Muscle of arm (tissue), 14 donors: Measurements from ENCODE around the gene MTHFSD. TPM values are rescaled to one million over a fixed set of nuclear protein-coding genes. Genes with fewer than 3 reads are reported as not detected.
"Not testable (repeated sequence)": the region's sequence is repeated elsewhere in the genome, so short reads cannot be mapped to it uniquely, and the experiment has no call there.

Source experiments
- DNase-seq: peaks from one replicate; pipeline ENCODE4 v3.0.0-alpha.2; 2013
- long read RNA-seq, 11 donors: transcript quantifications; one replicate each; lab custom pipeline, GENCODE V29; 2026
- polyA plus RNA-seq, 12 donors: library from polyadenylated mRNA; unstranded; fragments of 120-200 nt; gene quantifications; one replicate each; pipeline ENCODE4 v1.2.1, GENCODE V29; 2013; ENCODE audit not compliant: insufficient read length in 12 of 12

Gene MTHFSD, protein sequence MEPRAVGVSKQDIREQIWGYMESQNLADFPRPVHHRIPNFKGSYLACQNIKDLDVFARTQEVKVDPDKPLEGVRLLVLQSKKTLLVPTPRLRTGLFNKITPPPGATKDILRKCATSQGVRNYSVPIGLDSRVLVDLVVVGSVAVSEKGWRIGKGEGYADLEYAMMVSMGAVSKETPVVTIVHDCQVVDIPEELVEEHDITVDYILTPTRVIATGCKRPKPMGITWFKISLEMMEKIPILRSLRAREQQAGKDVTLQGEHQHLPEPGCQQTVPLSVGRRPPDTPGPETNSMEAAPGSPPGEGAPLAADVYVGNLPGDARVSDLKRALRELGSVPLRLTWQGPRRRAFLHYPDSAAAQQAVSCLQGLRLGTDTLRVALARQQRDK
- 10 to 100 TPM in 10 of 12 donors, not detected in 2; 11.1 to 21.2 (median 13.1) TPM for polyA plus RNA-seq
- long read RNA-seq, donor 1, transcript MTHFSD-219 (1 exons, 3,623 nt): major isoform, 23 of 23 reads
- long read RNA-seq, donor 1, partial matches to known transcripts: 0 of 23 reads
- long read RNA-seq, donor 1, other reads (novel, unspliced or antisense): 0 of 23 reads
- long read RNA-seq, donor 2, transcript MTHFSD-219 (1 exons, 3,623 nt): major isoform, 6 of 9 reads
- long read RNA-seq, donor 2, partial matches to known transcripts: 0 of 9 reads
- long read RNA-seq, donor 2, other reads (novel, unspliced or antisense): 0 of 9 reads
- long read RNA-seq, donor 3, transcript MTHFSD-219 (1 exons, 3,623 nt): major isoform, 5 of 7 reads
- long read RNA-seq, donor 3, partial matches to known transcripts: 0 of 7 reads
- long read RNA-seq, donor 3, other reads (novel, unspliced or antisense): 0 of 7 reads
- long read RNA-seq, donor 4, transcript MTHFSD-219 (1 exons, 3,623 nt): major isoform, 8 of 8 reads
- long read RNA-seq, donor 4, partial matches to known transcripts: 0 of 8 reads
- long read RNA-seq, donor 4, other reads (novel, unspliced or antisense): 0 of 8 reads
- long read RNA-seq, donor 5, transcript MTHFSD-219 (1 exons, 3,623 nt): major isoform, 5 of 9 reads
- long read RNA-seq, donor 5, partial matches to known transcripts: 0 of 9 reads
- long read RNA-seq, donor 5, other reads (novel, unspliced or antisense): 0 of 9 reads
- long read RNA-seq, donor 6, transcript MTHFSD-219 (1 exons, 3,623 nt): major isoform, 5 of 6 reads
- long read RNA-seq, donor 6, partial matches to known transcripts: 0 of 6 reads
- long read RNA-seq, donor 6, other reads (novel, unspliced or antisense): 0 of 6 reads
- long read RNA-seq, donor 7, transcript MTHFSD-219 (1 exons, 3,623 nt): major isoform, 6 of 6 reads
- long read RNA-seq, donor 7, partial matches to known transcripts: 0 of 6 reads
- long read RNA-seq, donor 7, other reads (novel, unspliced or antisense): 0 of 6 reads
- long read RNA-seq, donor 8, transcript MTHFSD-219 (1 exons, 3,623 nt): major isoform, 16 of 18 reads
- long read RNA-seq, donor 8, partial matches to known transcripts: 0 of 18 reads
- long read RNA-seq, donor 8, other reads (novel, unspliced or antisense): 0 of 18 reads
- long read RNA-seq, donor 9, transcript MTHFSD-219 (1 exons, 3,623 nt): major isoform, 9 of 10 reads
- long read RNA-seq, donor 9, partial matches to known transcripts: 0 of 10 reads
- long read RNA-seq, donor 9, other reads (novel, unspliced or antisense): 0 of 10 reads
- long read RNA-seq, donor 10, transcript MTHFSD-219 (1 exons, 3,623 nt): major isoform, 8 of 11 reads
- long read RNA-seq, donor 10, partial matches to known transcripts: 0 of 11 reads
- long read RNA-seq, donor 10, other reads (novel, unspliced or antisense): 0 of 11 reads
- long read RNA-seq, donor 11, transcript MTHFSD-219 (1 exons, 3,623 nt): major isoform, 8 of 15 reads
- long read RNA-seq, donor 11, partial matches to known transcripts: 0 of 15 reads
- long read RNA-seq, donor 11, other reads (novel, unspliced or antisense): 0 of 15 reads

DNA sequence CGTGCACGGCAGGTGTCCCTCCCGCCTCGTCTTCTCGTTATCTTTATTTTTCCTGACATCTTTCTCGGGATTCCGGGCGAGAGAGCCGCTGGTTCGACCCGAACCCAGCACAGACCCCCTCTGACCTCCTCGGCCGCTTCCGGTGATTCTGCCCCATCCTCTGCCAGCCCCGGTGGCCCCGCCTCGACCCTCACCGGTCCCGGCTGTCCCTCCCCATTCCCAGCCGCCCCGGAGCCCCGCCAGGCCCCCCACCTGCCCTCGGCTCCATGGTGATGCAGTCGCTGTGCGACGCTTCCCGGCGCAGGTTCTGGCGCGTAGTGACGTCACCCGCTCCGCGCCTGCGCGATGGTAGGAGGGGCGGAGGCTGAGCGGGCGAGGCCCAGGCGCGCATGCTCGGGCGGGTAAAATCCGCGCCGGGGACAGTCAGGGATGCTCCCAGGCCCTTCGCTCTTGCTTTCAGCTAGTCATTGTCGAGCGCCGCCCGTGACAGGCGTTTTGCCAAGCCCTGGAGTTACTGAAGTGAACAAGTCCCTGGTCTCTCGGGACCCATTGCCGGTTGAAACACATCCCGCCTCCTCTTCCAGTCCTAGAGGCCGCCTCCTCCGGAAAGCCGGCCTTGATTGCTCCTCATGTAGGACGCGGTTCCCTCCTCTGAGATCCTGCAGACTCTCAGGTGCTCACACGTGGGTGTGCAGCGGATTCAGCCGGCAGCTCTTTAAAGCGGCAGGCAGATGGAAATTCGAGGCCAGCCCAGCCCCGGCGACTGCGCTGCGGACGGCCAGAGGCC is at the start of gene MTHFSD:
TSS of gene MTHFSD (minus strand) at position 319 of the 787 bp plus-strand sequence. CDS start at position 268, 51 bp downstream.
- DNase-seq: peak; percentile 97

DNA sequence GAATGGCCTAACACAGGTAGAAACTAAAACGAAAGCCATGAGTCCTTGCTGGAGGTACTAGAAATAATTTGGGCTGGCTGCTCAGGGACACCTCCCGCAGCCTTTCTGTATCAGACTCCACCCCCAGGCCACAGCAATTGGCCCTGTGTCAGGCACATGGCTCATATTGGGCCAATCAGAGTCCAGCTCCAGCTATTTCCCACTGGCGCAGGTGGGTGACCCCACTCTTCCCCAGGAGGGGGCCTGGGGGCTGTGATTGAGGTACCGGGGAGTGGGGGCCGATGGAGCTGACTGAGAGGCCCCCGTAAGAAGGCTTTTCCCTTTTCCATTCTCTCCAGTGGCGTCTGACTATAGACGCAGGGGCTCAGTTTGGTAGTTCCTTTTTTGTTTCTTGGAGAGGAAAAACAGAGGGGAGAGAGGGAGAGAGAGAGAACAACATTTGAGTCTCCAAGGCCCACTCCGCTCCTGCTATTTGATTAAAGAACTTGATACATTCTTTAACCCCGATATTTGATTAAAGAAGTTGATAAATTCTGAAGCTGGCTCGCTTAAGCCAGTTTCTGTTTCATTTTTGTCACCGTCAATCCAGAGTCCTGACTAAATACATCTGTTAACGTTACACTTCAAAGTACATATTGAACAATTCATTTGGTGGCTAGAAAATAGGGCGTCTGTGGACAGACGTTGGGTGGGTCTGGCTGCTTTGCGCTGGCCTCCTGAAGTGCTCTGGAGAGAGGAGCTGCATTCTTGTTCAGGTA is 49.6 kb upstream of the MTHFSD start:
- no peak for DNase-seq

DNA sequence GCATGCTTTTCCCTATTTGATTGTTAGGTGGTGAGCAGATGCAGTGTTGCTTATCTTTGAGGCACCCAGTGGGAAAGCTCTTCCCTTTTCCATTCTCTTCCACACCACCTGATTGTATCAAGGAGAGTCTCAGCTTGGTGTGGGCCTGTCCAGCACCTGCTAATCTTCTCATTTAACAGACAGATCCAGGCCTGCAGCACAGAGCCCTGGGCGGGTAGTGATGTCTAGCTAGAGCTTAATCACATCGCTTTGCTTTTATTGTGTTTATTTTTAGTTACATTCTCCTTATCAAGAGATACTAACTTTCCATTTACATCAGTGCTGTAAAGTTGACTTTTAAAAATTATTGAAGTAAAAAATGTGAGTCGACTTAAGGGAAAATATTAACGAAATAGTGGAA is 47.5 kb upstream of the MTHFSD start:
- DNase-seq: no peak

DNA sequence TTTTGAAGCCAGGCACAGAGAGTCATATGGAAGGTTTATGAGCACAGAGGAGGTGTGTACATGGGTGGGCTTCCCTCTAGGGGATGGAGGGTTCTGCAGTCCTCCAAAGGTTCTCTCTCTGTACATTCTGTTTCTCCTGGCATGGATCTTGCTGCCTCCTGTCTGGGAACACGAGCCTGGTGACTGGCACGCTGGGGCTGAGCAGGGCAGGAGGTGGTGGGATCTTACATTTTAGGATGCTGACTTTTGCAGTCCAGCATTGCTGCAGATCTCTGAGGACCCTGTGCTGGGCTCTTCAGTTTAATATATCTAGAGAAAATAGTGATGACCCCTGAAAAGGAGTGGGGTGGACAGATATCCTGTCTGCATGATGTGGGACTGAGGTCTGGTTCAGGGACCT is 46.3 kb upstream of the MTHFSD start:
- no peak for DNase-seq

DNA sequence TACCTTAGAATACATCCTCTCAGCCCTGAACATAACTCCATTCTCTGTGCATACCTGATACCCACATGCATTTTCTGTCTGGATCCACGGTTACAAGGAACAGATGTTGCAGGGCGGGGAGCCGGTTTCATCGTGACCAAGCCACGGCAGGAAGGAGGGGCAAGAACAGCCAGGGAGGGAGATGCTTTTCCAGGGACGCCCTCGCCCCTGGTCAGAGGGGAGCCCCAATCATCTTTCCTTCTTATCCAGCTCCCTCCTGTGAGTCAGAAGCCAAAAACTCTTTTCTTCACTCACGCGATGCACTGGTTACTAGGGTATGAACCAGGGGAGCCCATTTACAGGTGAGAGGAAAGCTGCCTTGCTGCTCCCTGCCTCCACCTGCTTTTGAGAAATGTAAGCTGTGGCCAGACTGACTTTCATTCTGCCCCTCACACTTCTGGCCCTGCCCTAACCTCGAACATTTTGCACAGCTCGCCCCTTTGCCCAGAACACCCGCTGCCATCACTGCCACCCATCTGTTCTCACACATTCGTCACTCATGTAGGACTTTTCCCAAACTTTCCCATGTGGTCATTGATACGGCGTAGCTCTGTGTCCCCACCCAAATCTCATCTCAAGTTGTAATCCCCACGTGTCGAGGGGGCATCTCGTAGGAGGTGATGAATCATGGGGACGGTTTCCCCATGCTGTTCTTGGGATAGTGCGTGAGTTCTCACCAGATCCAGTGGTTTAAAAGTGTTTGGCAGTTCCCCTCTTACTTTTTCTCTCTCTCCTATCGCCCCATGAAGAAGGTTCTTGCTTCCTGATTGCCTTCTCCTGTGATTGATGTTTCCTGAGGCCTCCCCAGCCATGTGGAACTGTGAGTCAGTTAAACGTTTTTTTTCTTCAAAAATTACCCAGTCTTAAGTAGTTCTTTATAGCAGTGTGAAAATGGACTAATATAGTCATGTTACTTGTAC is 43.9 kb upstream of the MTHFSD start:
- DNase-seq: no peak

DNA sequence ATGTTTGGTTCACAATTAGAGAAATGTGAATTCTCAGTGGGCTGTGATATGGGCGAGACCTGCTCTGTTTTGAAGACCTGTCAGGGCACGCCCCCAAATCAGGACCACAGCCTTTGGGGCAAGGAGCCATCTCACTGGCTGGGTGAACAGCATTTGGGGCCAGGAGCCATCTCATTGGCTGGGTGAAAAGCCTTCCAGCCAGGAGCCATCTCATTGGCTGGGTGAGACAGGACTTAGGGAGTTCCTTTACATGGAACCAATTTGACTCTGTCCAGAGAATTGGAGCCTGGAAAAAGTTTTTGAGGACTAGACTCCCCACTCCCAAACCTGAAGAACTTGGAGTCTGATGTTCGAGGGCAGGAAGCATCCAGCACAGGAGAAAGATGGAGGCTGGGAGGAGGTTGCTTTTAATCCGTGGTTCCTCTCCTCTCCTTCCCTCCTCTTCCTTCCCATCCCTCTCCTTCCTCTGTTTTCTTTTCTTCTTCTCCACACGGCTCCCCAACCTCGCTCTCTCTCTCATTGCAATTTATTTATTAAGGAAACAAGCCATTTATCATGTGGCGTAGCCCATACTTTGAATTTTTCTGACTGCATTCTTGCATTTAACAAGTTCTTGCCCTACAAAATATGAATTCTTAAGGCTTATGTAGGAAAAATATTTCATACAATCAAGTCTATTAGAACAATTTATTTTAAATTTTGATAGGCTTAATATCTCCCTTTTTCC is 43.0 kb upstream of the MTHFSD start:
- no peak for DNase-seq

DNA sequence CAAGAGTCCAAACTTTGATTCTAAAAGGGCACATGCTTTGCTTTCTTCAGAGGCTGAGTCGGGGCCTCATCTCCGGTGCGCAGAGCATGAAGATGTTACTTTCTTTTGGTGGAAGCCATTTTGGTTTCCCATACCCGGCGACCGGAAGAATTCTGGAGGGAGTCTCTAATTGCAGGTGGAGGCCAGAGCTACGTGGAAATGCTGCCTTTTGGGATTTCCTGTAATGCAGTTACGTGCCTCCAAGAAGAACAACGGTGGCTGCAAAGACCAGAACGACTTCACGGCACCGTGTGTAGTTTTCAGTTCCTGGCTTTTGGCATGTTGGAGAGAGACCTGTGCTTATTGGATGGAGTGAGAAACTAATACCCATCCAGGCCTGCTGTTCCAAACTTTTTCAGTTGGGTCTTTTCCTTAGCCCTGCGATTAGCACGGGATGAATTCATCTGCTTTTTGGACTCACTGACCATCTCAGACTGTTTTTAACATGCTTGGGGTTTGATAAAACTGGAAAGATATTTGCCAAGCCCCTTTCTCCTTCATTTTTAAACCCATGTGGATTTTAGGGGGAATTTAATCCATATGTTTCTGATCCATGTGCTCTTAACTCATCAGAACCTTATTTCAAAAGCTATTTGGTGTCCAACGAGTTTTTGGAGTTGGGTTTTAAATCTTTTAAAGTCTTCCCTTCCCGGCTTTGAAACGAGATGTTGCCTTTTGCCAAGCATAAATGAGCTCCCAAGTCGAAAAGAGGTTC is 42.3 kb upstream of the MTHFSD start:
- no peak for DNase-seq

DNA sequence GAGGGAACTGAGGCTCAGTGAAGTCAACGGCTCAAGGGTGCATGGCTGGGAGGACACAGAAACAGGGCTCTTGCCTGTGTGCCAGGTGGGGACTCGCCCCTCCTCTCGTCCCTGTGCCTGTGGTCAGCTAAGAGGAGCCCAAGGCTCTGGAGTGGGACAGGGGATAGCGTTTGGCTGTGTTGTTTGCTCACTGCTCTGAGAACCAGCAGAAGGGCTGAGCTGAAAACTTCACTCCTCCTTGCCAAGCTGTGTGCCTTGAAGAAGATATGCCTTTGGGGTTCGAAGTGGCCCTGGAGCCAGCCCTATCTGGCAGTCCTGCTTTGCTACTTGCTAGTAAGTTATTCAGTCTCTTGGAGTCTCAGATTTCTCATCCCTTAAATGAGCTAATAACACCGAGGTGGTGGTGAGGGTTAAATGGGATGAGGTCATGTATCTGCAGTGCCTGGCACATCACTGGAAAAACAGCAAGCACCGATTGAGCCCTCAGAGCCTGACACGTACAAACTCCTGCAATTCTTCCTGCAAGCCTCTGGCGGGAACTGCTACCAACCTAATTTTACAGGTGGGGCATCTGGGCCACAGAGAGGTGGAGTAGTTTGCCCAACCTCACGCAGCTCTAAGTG is 41.1 kb upstream of the MTHFSD start:
- no peak for DNase-seq

DNA sequence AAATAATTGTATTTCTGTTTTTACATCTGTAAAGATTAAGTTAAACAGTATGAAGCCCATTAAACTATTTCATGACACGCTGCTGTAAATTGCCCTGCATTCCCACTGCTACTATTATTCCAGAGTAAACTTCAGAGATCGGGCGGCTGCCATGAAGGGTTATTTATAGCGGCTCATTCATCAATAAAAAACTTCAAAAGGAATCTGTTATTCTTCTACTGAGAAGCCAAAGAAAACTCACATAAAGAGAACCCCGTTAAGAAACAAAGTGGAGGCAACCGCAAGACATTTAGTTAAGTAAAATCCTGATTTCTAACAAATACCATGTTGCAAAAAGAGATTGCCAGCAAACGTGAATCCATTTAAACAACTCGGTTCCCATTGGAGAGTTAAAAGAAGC is 39.7 kb upstream of the MTHFSD start:
- DNase-seq: no peak

DNA sequence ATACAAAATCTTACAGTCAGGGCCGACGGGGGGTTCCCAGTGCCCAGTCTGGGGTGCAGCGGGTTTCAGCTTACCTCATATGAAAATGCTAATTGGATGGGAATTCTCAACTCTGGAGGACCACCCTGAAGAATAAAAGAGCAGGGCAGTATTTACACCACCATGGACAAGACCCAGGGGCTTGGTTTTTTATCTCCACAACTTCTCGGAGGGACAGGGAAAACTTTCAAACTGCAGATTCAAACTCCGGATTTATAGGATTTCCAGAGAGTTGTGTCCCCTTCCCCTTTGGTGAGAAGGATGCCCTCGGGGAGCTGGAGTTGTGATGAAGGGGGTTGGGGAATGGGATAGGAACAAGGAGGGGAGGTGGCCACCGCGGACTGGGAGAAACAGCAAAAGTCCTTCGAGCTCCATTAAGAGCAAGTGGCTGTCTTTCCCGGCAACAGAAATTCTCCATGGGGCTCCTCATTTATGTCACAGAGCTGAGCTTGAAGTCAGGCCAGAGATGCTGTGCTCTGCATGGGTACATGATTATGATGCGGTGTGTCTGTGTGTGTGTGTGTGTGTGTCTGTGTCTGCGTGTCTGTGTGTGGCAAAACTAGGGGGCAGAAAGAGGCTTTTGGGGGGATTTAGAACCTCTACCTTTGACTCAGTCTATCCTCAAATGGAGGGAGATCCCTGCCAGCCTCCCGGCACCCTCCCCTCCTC is 39.0 kb upstream of the MTHFSD start:
- DNase-seq: no peak

DNA sequence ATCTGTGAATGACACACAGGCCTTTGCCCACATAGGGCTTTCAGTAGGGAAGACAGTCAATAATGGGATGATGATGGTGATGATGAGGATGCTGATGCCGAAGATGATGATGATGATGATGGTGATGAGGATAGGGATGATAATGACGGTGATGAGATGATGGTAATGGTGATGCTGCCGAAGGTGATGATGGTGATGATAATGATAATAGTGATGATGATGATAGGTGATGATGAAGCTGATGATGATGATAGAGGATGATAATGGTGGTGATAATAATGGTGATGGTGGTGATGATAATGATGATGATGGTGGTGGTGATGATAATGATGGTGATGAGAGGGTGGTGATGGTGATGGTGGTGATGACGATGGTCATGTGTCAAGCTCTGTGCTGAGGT is 36.2 kb upstream of the MTHFSD start:
- no peak for DNase-seq

DNA sequence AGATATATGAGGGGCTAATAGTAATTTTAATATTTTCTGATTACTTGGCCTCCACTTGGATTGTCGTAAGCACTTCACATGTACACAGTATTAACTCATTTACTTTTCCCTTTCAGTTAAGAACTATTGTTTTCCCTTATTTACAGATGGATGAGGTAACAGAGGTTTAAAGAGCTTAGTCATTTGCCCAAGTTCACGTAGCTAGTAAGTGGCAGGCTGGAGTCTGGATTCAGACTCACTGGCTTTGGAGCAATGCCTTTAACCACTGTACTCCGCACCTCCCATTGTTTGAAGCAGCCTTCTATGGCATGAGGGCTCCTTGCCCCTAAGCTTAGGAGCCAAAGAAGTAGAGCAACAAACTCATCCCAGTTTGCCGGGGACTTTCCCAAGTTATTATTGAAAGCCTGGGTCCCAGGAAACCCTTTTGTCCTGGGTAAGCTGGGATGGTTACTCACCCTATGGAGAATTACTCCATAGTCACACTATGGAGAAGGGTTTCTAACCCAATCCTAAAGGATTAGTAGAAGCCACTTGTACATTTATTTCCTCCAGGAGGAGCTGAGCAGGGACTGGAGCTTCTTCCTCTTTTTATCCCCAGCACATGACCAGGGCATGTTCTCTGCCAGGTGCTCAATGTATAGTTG is 35.6 kb upstream of the MTHFSD start:
- no peak for DNase-seq

DNA sequence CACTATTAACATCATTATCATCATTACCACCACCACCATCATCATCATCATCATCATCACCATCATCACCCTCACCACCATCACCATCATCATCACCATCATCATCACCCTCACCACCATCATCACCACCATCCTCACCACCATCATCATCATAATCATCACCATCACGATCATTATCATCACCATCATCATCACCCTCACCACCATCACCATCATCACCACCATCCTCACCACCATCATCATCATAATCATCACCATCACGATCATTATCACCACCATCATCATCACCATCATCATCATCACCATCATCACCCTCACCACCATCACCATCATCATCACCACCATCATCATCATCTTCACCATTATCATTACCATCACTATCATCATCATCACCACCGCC is 32.9 kb upstream of the MTHFSD start:
- not testable (repeated sequence) for DNase-seq

DNA sequence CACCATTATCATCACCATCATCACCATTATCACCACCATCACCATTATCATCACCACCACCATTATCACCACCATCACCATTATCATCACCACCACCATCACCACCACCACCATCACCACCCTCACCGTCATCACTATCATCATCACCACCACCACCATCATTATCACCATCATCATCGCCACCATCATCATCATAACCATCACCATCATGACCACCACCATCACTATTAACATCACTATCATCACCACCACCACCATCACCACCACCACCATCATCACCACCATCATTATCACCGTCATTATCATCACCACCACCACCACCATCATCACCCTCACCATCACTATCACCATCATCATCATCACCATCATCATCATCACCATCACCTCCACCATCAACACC is 32.5 kb upstream of the MTHFSD start:
- no peak for DNase-seq
